ENCODE data around the gene NCK2. TPM values are rescaled to one million over a fixed set of nuclear protein-coding genes. Genes with fewer than 3 reads are reported as not detected.

Gene NCK2
- total and polyA plus RNA-seq, 4 donors, result 19.3 to 54.4 (median 33.9) TPM

DNA sequence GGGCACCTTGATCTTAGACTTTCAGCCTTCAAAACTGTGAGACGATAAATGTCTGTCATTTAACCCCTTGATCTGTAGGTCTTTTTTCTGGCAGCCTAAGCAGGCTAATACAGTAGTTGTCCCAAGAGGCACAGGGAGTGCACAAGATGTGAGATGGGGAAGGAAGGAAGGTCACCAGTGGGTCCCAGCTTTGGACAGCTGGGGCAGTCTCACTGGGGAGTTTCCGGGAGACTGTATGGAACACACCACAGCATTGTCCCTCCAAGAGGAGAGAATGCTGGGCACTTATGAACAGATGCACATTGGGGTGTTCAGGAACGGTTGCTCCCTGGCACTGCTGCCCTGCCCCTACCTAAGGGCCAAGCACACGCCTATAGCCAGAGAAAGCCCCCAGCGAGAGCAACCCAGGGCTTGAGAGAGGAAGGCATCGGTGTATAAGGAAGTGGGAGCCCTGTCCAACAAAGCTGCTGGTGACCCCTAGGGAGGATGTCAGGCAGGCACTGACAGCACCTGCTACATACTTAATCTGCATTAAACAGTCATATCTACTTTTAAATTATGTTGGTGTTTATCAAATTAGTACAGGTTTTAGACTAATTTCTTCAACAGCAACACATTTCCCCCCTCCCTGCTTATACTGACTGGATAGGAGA lies 11.6 kb upstream of the NCK2 start:
- Histone ChIP-seq H3K9ac (ENCODE audit: insufficient read depth in 1 of 2, low read length in 2 of 2) (no peak overlapping the region), H3K9me3 (ENCODE audit: control insufficient read depth in 4 of 4, insufficient read depth in 3 of 4, low read length in 3 of 4) (peaks cover 0 to 2% (median 0%) of the 10 kb centered on the region in 4 donors), H3K4me1 (ENCODE audit: control insufficient read depth in 5 of 5, insufficient read depth in 5 of 5, low read length in 5 of 5) (peaks cover 0 to 3% (median 0%) of the 10 kb centered on the region in 5 donors), H3K36me3 (ENCODE audit: control insufficient read depth in 4 of 4, insufficient read depth in 4 of 4, low read length in 4 of 4) (no peaks in the 10 kb centered on the region), H3K4me3 (no peak overlapping the region), H3K27me3 (ENCODE audit: control insufficient read depth in 3 of 3, insufficient read depth in 3 of 3, low read length in 2 of 3) (no peaks in the 10 kb centered on the region), H3K27ac (ENCODE audit: low read depth in 1 of 2, low read length in 1 of 2) (no peak overlapping the region)
- DNase-seq (no peak), ATAC-seq (ENCODE audit: insufficient read depth, low FRiP score) (no peak)
- TF ChIP-seq, protein P1, sequence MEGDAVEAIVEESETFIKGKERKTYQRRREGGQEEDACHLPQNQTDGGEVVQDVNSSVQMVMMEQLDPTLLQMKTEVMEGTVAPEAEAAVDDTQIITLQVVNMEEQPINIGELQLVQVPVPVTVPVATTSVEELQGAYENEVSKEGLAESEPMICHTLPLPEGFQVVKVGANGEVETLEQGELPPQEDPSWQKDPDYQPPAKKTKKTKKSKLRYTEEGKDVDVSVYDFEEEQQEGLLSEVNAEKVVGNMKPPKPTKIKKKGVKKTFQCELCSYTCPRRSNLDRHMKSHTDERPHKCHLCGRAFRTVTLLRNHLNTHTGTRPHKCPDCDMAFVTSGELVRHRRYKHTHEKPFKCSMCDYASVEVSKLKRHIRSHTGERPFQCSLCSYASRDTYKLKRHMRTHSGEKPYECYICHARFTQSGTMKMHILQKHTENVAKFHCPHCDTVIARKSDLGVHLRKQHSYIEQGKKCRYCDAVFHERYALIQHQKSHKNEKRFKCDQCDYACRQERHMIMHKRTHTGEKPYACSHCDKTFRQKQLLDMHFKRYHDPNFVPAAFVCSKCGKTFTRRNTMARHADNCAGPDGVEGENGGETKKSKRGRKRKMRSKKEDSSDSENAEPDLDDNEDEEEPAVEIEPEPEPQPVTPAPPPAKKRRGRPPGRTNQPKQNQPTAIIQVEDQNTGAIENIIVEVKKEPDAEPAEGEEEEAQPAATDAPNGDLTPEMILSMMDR (IDR thresholded peaks at IDR 0.05; ENCODE audit: control extremely low read depth, extremely low read depth), result no peak
- 66 to 71% methylated on average over 6 of the region's 6 CpGs for WGBS, 2 donors

GRCh38 chr2:105733875-105734274 lies 10.8 kb upstream of the NCK2 start:
- 76 to 80% methylated on average over 5 of the region's 5 CpGs for WGBS, 2 donors
- H3K27me3 ChIP-seq (ENCODE audit: control insufficient read depth in 3 of 3, insufficient read depth in 3 of 3, low read length in 2 of 3), result no peaks in the 10 kb centered on the region
- peaks cover 0 to 2% (median 0%) of the 10 kb centered on the region in 4 donors for H3K9me3 ChIP-seq (ENCODE audit: control insufficient read depth in 4 of 4, insufficient read depth in 3 of 4, low read length in 3 of 4)
- peaks cover 0 to 3% (median 0%) of the 10 kb centered on the region in 5 donors for H3K4me1 ChIP-seq (ENCODE audit: control insufficient read depth in 5 of 5, insufficient read depth in 5 of 5, low read length in 5 of 5)
- no peak overlapping the region for H3K4me3 ChIP-seq
- no peak for DNase-seq
- H3K9ac ChIP-seq (ENCODE audit: insufficient read depth in 1 of 2, low read length in 2 of 2), result no peak overlapping the region
- ATAC-seq (ENCODE audit: insufficient read depth, low FRiP score), result no peak
- no peak overlapping the region for H3K27ac ChIP-seq (ENCODE audit: low read depth in 1 of 2, low read length in 1 of 2)
- TF ChIP-seq, protein P1 (IDR thresholded peaks at IDR 0.05; ENCODE audit: control extremely low read depth, extremely low read depth), result no peak
- no peaks in the 10 kb centered on the region for H3K36me3 ChIP-seq (ENCODE audit: control insufficient read depth in 4 of 4, insufficient read depth in 4 of 4, low read length in 4 of 4)

GRCh38 chr2:105734762-105735538 lies 9.8 kb upstream of the NCK2 start:
- no peaks in the 10 kb centered on the region for H3K36me3 ChIP-seq (ENCODE audit: control insufficient read depth in 4 of 4, insufficient read depth in 4 of 4, low read length in 4 of 4)
- no peak overlapping the region for H3K9ac ChIP-seq (ENCODE audit: insufficient read depth in 1 of 2, low read length in 2 of 2)
- H3K9me3 ChIP-seq (ENCODE audit: control insufficient read depth in 4 of 4, insufficient read depth in 3 of 4, low read length in 3 of 4), result peaks cover 0 to 2% (median 0%) of the 10 kb centered on the region in 4 donors
- peaks cover 0 to 3% (median 0%) of the 10 kb centered on the region in 5 donors for H3K4me1 ChIP-seq (ENCODE audit: control insufficient read depth in 5 of 5, insufficient read depth in 5 of 5, low read length in 5 of 5)
- TF ChIP-seq, protein P1 (IDR thresholded peaks at IDR 0.05; ENCODE audit: control extremely low read depth, extremely low read depth), result no peak
- H3K27me3 ChIP-seq (ENCODE audit: control insufficient read depth in 3 of 3, insufficient read depth in 3 of 3, low read length in 2 of 3), result no peaks in the 10 kb centered on the region
- H3K4me3 ChIP-seq, result no peak overlapping the region
- ATAC-seq (ENCODE audit: insufficient read depth, low FRiP score) (no peak), DNase-seq (no peak)
- H3K27ac ChIP-seq (ENCODE audit: low read depth in 1 of 2, low read length in 1 of 2), result no peak overlapping the region
- 73 to 74% methylated on average over 4 of the region's 4 CpGs for WGBS, 2 donors
